ENCODE measurements around the gene COL6A1.

The COL6A1 gene

GRCh38 chr21:45994759-45995685 lies 13.5 kb downstream of the COL6A1 start:
- DNase-seq, result no peak

DNA sequence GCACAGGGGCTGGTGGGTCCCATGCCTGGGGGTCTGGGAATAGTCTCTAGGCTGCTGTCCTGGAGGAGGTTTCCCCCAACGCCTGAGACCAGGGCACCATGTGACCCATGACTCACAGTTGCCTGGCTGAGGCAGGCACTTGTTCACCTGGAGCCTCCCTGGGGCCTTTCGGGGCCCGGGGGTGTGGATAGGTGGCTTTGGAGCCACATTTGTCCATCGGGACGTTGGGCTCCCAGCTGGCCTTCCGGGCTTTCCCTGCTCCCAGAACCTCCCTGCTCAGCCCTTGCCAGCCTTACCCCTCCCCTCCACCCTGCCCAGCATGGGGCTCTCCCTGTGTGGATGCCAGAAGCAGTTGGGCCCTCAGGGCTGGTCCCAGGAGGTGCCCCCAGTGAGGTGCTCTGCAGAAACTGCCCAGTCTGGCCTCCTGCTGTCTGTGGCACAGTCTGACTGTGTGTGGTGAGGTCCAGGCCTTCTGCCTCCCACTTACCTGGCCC lies 14.2 kb downstream of the COL6A1 start:
- no peak for DNase-seq

GRCh38 chr21:45996311-45997204 lies 15.0 kb downstream of the COL6A1 start:
- no peak for DNase-seq

GRCh38 chr21:45997205-45997494 lies 15.6 kb downstream of the COL6A1 start:
- DNase-seq, result no peak

GRCh38 chr21:45997495-45998275 lies 16.1 kb downstream of the COL6A1 start:
- no peak for DNase-seq

GRCh38 chr21:45998276-45998701 lies 16.7 kb downstream of the COL6A1 start:
- DNase-seq, result no peak

GRCh38 chr21:45998871-45999580 lies 17.5 kb downstream of the COL6A1 start:
- DNase-seq, result no peak

- no peak for DNase-seq
Measured at GRCh38 chr21:45999581-46000181, 18.1 kb downstream of the COL6A1 start.

DNA sequence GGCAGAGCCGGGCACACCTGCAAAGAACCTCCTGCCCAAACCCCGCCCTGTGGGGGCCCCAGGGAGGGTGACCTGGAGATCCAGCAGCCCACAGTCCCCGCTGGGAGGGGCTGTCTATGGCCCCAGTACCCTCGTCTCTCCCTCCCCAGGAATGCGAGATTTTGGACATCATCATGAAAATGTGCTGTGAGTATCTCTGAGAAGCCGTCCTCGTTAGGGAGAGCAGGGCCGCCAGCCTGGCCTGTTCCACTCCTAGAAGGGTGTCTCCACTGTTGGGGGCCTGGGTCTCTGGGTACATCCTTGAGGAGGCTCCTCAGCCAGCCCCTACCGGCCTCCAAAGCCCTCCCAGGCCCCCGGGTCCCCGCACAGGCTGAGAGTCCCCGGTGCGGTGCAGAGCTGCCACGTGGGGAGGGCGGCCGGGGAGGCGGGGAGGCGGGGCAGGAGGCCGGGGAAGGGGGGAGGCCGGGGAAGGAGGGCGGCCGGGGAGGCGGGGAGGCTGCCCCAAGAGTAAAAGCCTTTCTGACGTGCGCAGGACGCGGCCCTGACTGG lies 18.7 kb downstream of the COL6A1 start:
- no peak for DNase-seq

- peak; percentile 80 for DNase-seq
Measured at GRCh38 chr21:46000731-46001641, 19.4 kb downstream of the COL6A1 start.

DNA sequence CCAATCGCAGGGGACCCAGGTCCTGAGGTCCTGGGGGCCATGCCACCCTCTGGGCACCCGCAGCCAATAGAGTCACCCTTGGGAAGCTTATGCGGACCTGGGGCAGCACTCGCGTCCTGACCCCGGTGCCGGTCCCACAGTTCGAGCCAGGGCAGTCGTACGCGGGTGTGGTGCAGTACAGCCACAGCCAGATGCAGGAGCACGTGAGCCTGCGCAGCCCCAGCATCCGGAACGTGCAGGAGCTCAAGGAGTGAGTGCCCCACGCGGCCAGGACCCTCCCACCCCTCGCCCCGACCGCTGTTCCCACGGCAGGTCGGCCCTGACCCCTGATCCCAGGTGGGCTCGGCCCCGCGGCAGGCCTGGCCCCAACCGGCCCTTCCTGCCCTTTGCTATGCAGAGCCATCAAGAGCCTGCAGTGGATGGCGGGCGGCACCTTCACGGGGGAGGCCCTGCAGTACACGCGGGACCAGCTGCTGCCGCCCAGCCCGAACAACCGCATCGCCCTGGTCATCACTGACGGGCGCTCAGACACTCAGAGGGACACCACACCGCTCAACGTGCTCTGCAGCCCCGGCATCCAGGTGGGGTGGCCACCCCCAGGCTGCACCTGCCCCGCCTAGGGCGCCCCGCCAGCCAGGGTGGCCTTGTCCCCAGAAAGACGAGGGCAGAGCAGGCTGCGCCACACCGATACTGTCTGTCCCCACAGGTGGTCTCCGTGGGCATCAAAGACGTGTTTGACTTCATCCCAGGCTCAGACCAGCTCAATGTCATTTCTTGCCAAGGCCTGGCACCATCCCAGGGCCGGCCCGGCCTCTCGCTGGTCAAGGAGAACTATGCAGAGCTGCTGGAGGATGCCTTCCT lies 20.5 kb downstream of the COL6A1 start:
- DNase-seq, result no peak

GRCh38 chr21:46002841-46003574 lies 21.4 kb downstream of the COL6A1 start:
- DNase-seq, result peak; percentile 66

GRCh38 chr21:46003575-46004007 lies 22.0 kb downstream of the COL6A1 start:
- no peak for DNase-seq

- no peak for DNase-seq
Measured at GRCh38 chr21:46004168-46004861, 22.7 kb downstream of the COL6A1 start.

- DNase-seq, result no peak
Measured at GRCh38 chr21:46005081-46005480, 23.5 kb downstream of the COL6A1 start.

DNA sequence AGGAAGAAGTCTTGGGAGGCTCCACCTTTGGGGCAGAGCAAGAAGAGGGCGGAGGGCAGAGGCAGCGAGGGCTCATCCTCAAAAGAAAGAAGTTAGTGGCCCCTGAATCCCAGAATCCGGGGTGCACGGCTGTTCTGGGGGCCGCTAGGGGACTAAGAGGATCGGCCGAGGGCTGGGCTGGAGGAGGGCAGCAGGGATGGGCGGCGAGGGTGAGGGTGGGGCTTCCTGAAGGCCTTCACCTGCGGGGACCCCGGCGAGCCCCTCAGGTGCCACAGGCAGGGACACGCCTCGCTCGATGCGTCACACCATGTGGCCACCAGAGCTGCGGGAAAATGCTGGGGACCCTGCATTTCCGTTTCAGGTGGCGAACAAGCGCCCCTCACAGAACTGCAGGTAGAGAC lies 23.9 kb downstream of the COL6A1 start:
- DNase-seq, result no peak

- DNase-seq, result peak; percentile 62
Measured at GRCh38 chr21:46005894-46006546, 24.4 kb downstream of the COL6A1 start.
